Measurements from ENCODE around the gene SLC17A5. TPM values are rescaled to one million over a fixed set of nuclear protein-coding genes. Genes with fewer than 3 reads are reported as not detected.

Gene SLC17A5
- total RNA-seq, 2 donors from 2014 or later, result 4.4 to 8.3 TPM

GRCh38 chr6:73608761-73609160, 45.0 kb downstream of the SLC17A5 start:
- Histone ChIP-seq H3K9me3 (ENCODE audit: control insufficient read depth, low read length) (no peaks in the 10 kb centered on the region), H3K36me3 (ENCODE audit: control insufficient read depth, insufficient read depth, low read length) (no peaks in the 10 kb centered on the region), H3K27me3 (ENCODE audit: control insufficient read depth, insufficient read depth, low read length, poor library complexity, severe bottlenecking) (no peaks in the 10 kb centered on the region), H3K4me1 (ENCODE audit: control insufficient read depth, insufficient read depth, low read length) (no peaks in the 10 kb centered on the region), H3K9ac (ENCODE audit: extremely low read depth, low read length, poor library complexity, severe bottlenecking) (no peak overlapping the region), H3K4me3 (ENCODE audit: low read length) (no peak overlapping the region), H3K27ac (ENCODE audit: low read depth, low read length) (no peak overlapping the region)
- Mint-ChIP-seq H3K9me3 (no peaks in the 10 kb centered on the region), H3K4me3 (no peak overlapping the region), H3K27ac (no peak overlapping the region), H3K4me1 (no peaks in the 10 kb centered on the region), H3K27me3 (ENCODE audit: insufficient read depth) (no peaks in the 10 kb centered on the region), H3K36me3 (ENCODE audit: low read depth) (no peaks in the 10 kb centered on the region)
- 88 to 92% methylated on average over 3 to 4 of the region's 4 CpGs for WGBS, 2 experiments (ENCODE audit: insufficient coverage in 1 of 2, insufficient read length in 1 of 2)
- TF ChIP-seq CTCF (conservative IDR thresholded peaks at IDR 0.05), result no peak
- DNase-seq, result no peak

- no peak overlapping the region for H3K27ac Mint-ChIP-seq
- Histone ChIP-seq H3K4me1 (ENCODE audit: control insufficient read depth, insufficient read depth, low read length) (no peaks in the 10 kb centered on the region), H3K36me3 (ENCODE audit: control insufficient read depth, insufficient read depth, low read length) (no peaks in the 10 kb centered on the region), H3K9me3 (ENCODE audit: control insufficient read depth, low read length) (no peaks in the 10 kb centered on the region), H3K4me3 (ENCODE audit: low read length) (no peak overlapping the region), H3K9ac (ENCODE audit: extremely low read depth, low read length, poor library complexity, severe bottlenecking) (no peak overlapping the region), H3K27ac (ENCODE audit: low read depth, low read length) (no peak overlapping the region), H3K27me3 (ENCODE audit: control insufficient read depth, insufficient read depth, low read length, poor library complexity, severe bottlenecking) (no peaks in the 10 kb centered on the region)
- TF ChIP-seq CTCF (conservative IDR thresholded peaks at IDR 0.05), result no peak
- no peak overlapping the region for H3K4me3 Mint-ChIP-seq
- no peaks in the 10 kb centered on the region for H3K4me1 Mint-ChIP-seq
- peaks cover 2% of the 10 kb centered on the region for H3K36me3 Mint-ChIP-seq (ENCODE audit: low read depth)
- no peaks in the 10 kb centered on the region for H3K27me3 Mint-ChIP-seq (ENCODE audit: insufficient read depth)
- WGBS, 2 experiments (ENCODE audit: insufficient coverage in 1 of 2, insufficient read length in 1 of 2), result 88 to 100% methylated on average over 2 of the region's 2 CpGs
- H3K9me3 Mint-ChIP-seq, result peaks cover 3% of the 10 kb centered on the region
- no peak for DNase-seq
Observed at GRCh38 chr6:73606428-73606827, 47.4 kb downstream of the SLC17A5 start.

GRCh38 chr6:73604461-73604860, 49.3 kb downstream of the SLC17A5 start:
- no peak overlapping the region for H3K9ac ChIP-seq (ENCODE audit: extremely low read depth, low read length, poor library complexity, severe bottlenecking)
- WGBS, 2 experiments (ENCODE audit: insufficient coverage in 1 of 2, insufficient read length in 1 of 2), result 96 to 100% methylated on average over 3 to 5 of the region's 5 CpGs
- Mint-ChIP-seq H3K4me1 (no peaks in the 10 kb centered on the region), H3K36me3 (ENCODE audit: low read depth) (peaks cover 9% of the 10 kb centered on the region), H3K27ac (no peak overlapping the region), H3K9me3 (peaks cover 11% of the 10 kb centered on the region), H3K4me3 (no peak overlapping the region), H3K27me3 (ENCODE audit: insufficient read depth) (no peaks in the 10 kb centered on the region)
- no peak overlapping the region for H3K4me3 ChIP-seq (ENCODE audit: low read length)
- no peaks in the 10 kb centered on the region for H3K36me3 ChIP-seq (ENCODE audit: control insufficient read depth, insufficient read depth, low read length)
- no peak for TF ChIP-seq CTCF (conservative IDR thresholded peaks at IDR 0.05)
- H3K27ac ChIP-seq (ENCODE audit: low read depth, low read length), result no peak overlapping the region
- H3K4me1 ChIP-seq (ENCODE audit: control insufficient read depth, insufficient read depth, low read length), result no peaks in the 10 kb centered on the region
- no peaks in the 10 kb centered on the region for H3K27me3 ChIP-seq (ENCODE audit: control insufficient read depth, insufficient read depth, low read length, poor library complexity, severe bottlenecking)
- H3K9me3 ChIP-seq (ENCODE audit: control insufficient read depth, low read length), result no peaks in the 10 kb centered on the region
- DNase-seq, result no peak
